ENCODE measurements around the gene NTNG1. TPM values are rescaled to one million over a fixed set of nuclear protein-coding genes. Genes with fewer than 3 reads are reported as not detected.

Gene NTNG1
- total RNA-seq, 1 donor from 2014 or later, result 8.1 TPM

GRCh38 chr1:107255469-107255868 lies 114.6 kb downstream of the NTNG1 start:
- Histone ChIP-seq H3K27me3 (ENCODE audit: insufficient read depth, low read length) (no peaks in the 10 kb centered on the region), H4K20me1 (ENCODE audit: insufficient read depth, low read length) (no peaks in the 10 kb centered on the region), H3K9me3 (ENCODE audit: insufficient read depth, low read depth, low read length) (no peaks in the 10 kb centered on the region), H3K79me2 (ENCODE audit: insufficient read depth, low read length) (no peaks in the 10 kb centered on the region), H3K9ac (ENCODE audit: low read length) (no peak overlapping the region), H3K4me1 (ENCODE audit: insufficient read depth, low read length) (no peaks in the 10 kb centered on the region), H3K27ac (ENCODE audit: low read depth, low read length) (no peak overlapping the region), H3K36me3 (ENCODE audit: insufficient read depth, low read length) (no peaks in the 10 kb centered on the region), H3K4me3 (ENCODE audit: insufficient read depth, low read depth, low read length) (no peak overlapping the region), H3K4me2 (ENCODE audit: low read length) (no peak overlapping the region), H2AFZ (ENCODE audit: low read depth, low read length) (no peak overlapping the region)
- H3K4me3 Mint-ChIP-seq (ENCODE audit: unreplicated experiment), result no peak overlapping the region
- DNase-seq (ENCODE audit: low read depth), result no peak
- H3K4me1 Mint-ChIP-seq (ENCODE audit: low read depth, unreplicated experiment), result peaks cover 4% of the 10 kb centered on the region
- no peak overlapping the region for H3K27ac Mint-ChIP-seq (ENCODE audit: unreplicated experiment)
- H3K9me3 Mint-ChIP-seq (ENCODE audit: unreplicated experiment), result no peaks in the 10 kb centered on the region
- no peaks in the 10 kb centered on the region for H3K36me3 Mint-ChIP-seq (ENCODE audit: low read depth, unreplicated experiment)
- FAIRE-seq, result no peak
- no peaks in the 10 kb centered on the region for H3K27me3 Mint-ChIP-seq (ENCODE audit: low read depth, unreplicated experiment)
- TF ChIP-seq EZH2 (IDR thresholded peaks at IDR 0.05; ENCODE audit: insufficient read depth, low read length), result no peak
- TF ChIP-seq CTCF (IDR thresholded peaks at IDR 0.05; ENCODE audit: insufficient read depth, low read depth, low read length), result no peak

DNA sequence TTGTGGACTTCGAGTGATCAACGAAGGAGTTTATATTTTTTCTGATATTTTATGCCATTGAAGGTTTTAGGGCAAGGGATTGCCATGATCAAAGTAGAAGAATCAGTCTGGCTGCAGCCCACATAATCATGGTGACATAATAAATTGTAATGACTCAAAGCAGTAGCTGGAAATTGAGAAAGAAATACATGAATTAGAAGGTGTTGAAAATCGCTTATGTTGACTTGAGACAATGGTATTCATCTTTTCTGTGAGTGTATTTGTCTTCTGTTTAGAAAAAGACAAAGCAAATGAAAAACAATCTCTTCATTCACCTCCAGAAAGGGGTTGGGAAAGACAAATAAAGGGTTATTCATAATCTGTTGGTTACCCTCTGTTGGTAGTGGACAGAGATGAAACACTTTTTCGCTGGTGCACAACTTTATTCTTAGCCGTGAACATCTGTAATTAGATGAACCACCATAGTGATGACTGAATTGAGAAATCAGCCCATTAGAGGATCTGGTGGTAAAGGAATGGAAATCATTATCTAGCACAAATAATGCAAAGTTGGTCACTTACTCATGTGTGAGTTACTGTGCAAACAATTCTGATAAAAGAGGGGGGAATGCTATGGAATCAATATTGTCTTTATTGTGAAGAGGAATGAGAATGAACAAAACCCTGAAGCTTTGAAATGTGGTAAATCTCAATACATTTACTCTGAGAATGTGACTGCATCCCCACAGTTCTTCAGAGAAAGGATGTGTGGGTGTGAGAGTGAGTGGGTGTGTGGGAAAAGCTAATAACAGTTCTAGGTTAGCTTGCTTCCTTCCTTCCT lies 121.8 kb downstream of the NTNG1 start:
- Histone ChIP-seq H3K27ac (ENCODE audit: low read depth, low read length) (peak overlapping the region; percentile 32), H3K4me3 (ENCODE audit: insufficient read depth, low read depth, low read length) (no peak overlapping the region), H3K36me3 (ENCODE audit: insufficient read depth, low read length) (no peaks in the 10 kb centered on the region), H3K4me2 (ENCODE audit: low read length) (peak overlapping the region; percentile 43), H3K4me1 (ENCODE audit: insufficient read depth, low read length) (peaks cover 22% of the 10 kb centered on the region), H3K79me2 (ENCODE audit: insufficient read depth, low read length) (no peaks in the 10 kb centered on the region), H3K27me3 (ENCODE audit: insufficient read depth, low read length) (no peaks in the 10 kb centered on the region), H4K20me1 (ENCODE audit: insufficient read depth, low read length) (no peaks in the 10 kb centered on the region), H3K9me3 (ENCODE audit: insufficient read depth, low read depth, low read length) (no peaks in the 10 kb centered on the region), H3K9ac (ENCODE audit: low read length) (peak overlapping the region; percentile 12), H2AFZ (ENCODE audit: low read depth, low read length) (no peak overlapping the region)
- H3K4me1 Mint-ChIP-seq (ENCODE audit: low read depth, unreplicated experiment), result peaks cover 31% of the 10 kb centered on the region
- H3K36me3 Mint-ChIP-seq (ENCODE audit: low read depth, unreplicated experiment), result no peaks in the 10 kb centered on the region
- FAIRE-seq, result peak; percentile 88
- H3K27me3 Mint-ChIP-seq (ENCODE audit: low read depth, unreplicated experiment), result no peaks in the 10 kb centered on the region
- H3K4me3 Mint-ChIP-seq (ENCODE audit: unreplicated experiment), result no peak overlapping the region
- no peak for TF ChIP-seq CTCF (IDR thresholded peaks at IDR 0.05; ENCODE audit: insufficient read depth, low read depth, low read length)
- TF ChIP-seq EZH2 (IDR thresholded peaks at IDR 0.05; ENCODE audit: insufficient read depth, low read length), result no peak
- peak; percentile 46 for DNase-seq (ENCODE audit: low read depth)
- peak overlapping the region; percentile 67 for H3K27ac Mint-ChIP-seq (ENCODE audit: unreplicated experiment)
- H3K9me3 Mint-ChIP-seq (ENCODE audit: unreplicated experiment), result no peaks in the 10 kb centered on the region
